Measurements from ENCODE around the gene MLH3.

DNA sequence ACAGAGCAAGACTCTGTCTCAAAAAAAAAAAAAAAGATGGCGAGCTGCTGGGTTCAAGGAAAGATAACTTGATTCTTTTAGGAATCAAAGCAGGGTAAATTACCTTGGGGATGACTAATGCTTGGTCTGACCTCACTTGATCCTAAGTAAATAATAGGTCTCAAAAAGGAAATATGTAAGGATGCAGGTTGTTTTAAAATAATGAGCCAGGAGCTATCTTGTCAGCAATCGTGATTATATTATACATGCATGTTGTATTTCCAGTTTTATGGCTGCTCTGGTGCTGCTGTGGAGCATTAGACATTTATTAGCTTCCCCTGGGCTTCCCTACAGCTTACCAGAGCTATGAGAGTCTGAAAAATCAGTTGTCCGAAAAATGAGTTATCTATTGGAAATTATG, 45.9 kb downstream of the MLH3 start:
- TF ChIP-seq CTCF (IDR thresholded peaks at IDR 0.05): no peak
- TF ChIP-seq POLR2A (IDR thresholded peaks at IDR 0.05): no peak
- no peak for TF ChIP-seq POLR2AphosphoS5 (IDR thresholded peaks at IDR 0.05)

Measured in prostate gland (tissue), 2 donors.